PFSK-1 (cell line): ENCODE data around the gene SIL1.

Source experiments
- FOXP2 ChIP-seq: optimal IDR thresholded peaks from 2 replicates; pipeline ENCODE3; 2011; ENCODE audit warnings: borderline replicate concordance, control low read depth, inconsistent platforms; ENCODE audit not compliant: insufficient read depth; ENCODE audit errors: extremely low read length, extremely low read depth
- POLR2AphosphoS5 ChIP-seq: IDR thresholded peaks from 2 replicates; pipeline ENCODE4 v1.6.1; 2012; ENCODE audit warnings: low read depth, mild to moderate bottlenecking, control low read depth, low read length, moderate library complexity
- SIN3A ChIP-seq: IDR thresholded peaks from 2 replicates; pipeline ENCODE4 v1.6.1; 2012; ENCODE audit warnings: mild to moderate bottlenecking, low read length, moderate library complexity, borderline replicate concordance; ENCODE audit not compliant: insufficient read depth
- TAF1 ChIP-seq: IDR thresholded peaks from 2 replicates; pipeline ENCODE4 v1.6.1; 2012; ENCODE audit warnings: low read length, control low read depth, borderline replicate concordance; ENCODE audit not compliant: insufficient read depth
- TF ChIP-seq, protein P1 (sequence below), 2 experiments: IDR thresholded peaks; 2 replicates each; pipeline versions ENCODE4 v1.6.1 to v1.8.0; 2011 to 2012; ENCODE audit warnings: low read depth in 2 of 2, low read length in 2 of 2, control low read depth in 1 of 2, inconsistent platforms in 1 of 2, mild to moderate bottlenecking in 1 of 2, moderate library complexity in 1 of 2; ENCODE audit not compliant: insufficient read depth in 1 of 2

SIL1 gene

DNA sequence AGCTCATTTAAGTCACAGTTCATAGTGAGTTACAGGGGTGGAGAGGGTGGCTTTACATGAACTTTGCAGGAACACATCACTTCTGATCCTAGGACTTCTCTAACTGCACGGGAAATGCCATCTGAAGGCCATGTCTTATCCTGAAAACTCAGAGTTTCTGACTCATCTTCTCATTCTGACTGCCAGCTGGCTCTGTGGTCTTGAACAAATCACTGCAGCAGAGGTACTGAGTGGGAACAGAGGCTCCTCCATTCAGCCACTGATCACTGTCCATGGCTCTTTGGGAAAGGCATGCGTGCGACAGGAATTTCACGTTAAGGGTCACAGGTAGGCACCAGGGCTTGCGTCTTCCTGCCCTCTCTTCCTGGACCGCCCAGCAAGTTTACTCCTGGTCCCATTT is 208.4 kb downstream of the SIL1 start:
- TF ChIP-seq FOXP2 (no peak), POLR2AphosphoS5 (no peak), TAF1 (no peak), SIN3A (no peak)
- TF ChIP-seq, protein P1, sequence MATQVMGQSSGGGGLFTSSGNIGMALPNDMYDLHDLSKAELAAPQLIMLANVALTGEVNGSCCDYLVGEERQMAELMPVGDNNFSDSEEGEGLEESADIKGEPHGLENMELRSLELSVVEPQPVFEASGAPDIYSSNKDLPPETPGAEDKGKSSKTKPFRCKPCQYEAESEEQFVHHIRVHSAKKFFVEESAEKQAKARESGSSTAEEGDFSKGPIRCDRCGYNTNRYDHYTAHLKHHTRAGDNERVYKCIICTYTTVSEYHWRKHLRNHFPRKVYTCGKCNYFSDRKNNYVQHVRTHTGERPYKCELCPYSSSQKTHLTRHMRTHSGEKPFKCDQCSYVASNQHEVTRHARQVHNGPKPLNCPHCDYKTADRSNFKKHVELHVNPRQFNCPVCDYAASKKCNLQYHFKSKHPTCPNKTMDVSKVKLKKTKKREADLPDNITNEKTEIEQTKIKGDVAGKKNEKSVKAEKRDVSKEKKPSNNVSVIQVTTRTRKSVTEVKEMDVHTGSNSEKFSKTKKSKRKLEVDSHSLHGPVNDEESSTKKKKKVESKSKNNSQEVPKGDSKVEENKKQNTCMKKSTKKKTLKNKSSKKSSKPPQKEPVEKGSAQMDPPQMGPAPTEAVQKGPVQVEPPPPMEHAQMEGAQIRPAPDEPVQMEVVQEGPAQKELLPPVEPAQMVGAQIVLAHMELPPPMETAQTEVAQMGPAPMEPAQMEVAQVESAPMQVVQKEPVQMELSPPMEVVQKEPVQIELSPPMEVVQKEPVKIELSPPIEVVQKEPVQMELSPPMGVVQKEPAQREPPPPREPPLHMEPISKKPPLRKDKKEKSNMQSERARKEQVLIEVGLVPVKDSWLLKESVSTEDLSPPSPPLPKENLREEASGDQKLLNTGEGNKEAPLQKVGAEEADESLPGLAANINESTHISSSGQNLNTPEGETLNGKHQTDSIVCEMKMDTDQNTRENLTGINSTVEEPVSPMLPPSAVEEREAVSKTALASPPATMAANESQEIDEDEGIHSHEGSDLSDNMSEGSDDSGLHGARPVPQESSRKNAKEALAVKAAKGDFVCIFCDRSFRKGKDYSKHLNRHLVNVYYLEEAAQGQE (IDR thresholded peaks at IDR 0.05; ENCODE audit: insufficient read depth in 1 of 2, low read depth in 2 of 2, low read length in 2 of 2) = no peak

DNA sequence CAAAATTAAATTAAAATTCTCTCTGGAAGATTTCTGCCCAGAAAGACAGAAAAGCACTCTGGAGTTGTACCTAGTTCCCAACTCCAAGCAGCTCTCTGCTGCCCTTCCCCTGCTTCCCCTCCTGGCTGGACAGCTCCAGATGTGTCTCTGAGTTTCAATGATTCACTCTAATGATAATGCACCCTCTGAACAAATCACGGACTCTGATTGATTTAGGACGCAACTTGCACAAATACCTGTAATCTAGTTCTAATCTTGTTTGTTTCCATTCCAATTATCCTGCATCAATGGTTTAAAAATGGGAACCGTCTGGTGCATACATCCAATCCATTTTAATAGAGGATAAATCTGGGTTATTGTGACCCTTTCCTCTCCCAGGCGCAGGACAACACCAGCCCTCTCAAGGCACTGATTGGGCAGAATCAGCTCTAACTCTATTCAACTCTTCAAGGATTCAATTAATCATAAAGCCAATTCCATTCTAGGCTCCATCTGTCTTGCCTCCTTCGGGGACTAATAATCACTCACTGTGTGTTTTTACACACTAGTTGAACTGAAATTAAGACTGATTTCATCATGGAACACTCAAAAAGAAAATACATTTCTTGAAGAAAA is 211.9 kb downstream of the SIL1 start:
- no peak for TF ChIP-seq POLR2AphosphoS5
- TF ChIP-seq SIN3A = no peak
- no peak for TF ChIP-seq TAF1
- TF ChIP-seq FOXP2 = no peak
- TF ChIP-seq, protein P1 (IDR thresholded peaks at IDR 0.05; ENCODE audit: insufficient read depth in 1 of 2, low read depth in 2 of 2, low read length in 2 of 2) = peak; percentile 59 to 83; a peak in 3 of 4 replicates

DNA sequence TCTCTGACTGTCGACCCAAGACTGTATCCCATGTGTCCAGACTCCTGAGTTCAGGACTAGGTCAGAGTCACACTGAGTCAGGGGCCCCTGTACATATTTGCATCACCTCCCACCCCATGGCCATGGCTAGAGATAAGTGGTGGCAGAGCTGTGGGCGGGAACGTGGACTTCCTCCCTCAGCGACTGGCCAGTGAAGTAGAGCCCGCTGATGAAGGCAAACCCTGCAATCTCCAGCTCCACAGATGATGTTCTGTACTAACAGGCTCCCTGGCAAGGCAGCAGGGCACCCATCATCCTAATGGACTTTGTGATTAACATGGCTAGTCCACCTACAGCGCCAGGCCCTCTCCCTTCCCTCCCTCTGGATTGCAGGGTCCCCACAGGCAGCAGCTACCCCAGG is 212.5 kb downstream of the SIL1 start:
- TF ChIP-seq, protein P1 (IDR thresholded peaks at IDR 0.05; ENCODE audit: insufficient read depth in 1 of 2, low read depth in 2 of 2, low read length in 2 of 2) = no peak

DNA sequence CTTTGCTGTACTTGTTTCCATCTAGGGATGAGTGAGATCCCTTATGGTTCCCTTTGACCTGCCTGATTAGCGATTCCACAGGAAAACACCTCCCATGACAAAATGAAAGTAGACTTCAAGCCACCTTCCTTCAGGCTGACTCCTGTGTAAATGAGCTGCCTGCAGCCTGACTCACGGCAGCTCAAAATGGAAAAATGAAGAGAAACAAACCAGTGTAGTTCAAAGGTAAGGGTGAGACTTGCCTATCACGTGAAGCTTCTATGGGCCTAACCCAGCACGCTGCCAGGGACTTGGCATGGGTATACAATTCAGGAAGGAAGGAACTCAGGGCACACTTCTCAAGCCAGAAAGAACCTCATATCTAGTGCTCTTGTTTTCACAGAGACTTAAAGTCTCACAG is 212.9 kb downstream of the SIL1 start:
- TF ChIP-seq FOXP2 (no peak), TAF1 (no peak), POLR2AphosphoS5 (no peak), SIN3A (no peak)
- TF ChIP-seq, protein P1 (IDR thresholded peaks at IDR 0.05; ENCODE audit: insufficient read depth in 1 of 2, low read depth in 2 of 2, low read length in 2 of 2) = no peak

DNA sequence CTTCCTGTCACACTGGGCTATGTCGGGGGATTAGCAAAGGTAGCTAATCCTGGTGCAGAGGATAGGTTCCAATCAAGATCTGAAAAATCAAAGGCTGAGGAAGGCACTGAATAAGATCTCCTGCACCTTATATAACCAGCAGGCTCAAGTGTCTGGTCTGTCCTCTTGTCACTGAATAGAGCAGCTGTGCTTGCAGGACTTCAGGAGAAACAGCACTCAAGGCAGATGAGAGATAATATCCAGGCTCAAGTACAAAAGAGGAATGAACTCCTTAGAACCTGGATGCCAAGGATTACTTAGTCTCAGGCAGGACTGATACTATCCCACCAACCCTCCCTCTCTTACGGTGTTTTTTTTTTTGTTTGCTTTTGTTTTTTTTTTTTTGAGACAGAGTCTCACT is 214.2 kb downstream of the SIL1 start:
- no peak for TF ChIP-seq SIN3A

DNA sequence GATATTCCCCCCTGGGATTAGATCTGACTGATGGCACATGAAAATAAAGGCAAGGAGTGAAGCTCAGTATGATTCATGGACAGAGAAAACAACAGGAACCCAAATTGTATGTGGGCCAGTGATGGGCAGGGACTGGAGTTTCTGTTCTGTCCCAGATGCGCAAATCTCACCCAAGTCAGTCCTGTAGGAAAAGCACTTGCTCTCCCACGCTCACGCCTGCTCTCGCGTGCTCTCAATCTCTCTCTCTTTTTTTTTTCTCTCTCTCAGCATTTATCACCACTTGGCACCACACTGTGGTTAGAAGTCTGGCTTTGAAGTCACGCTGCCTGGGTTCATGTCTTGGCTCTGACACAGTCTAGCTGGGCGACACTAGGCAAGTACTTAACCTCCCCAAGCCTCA is 216.6 kb downstream of the SIL1 start:
- TF ChIP-seq TAF1 (no peak), SIN3A (no peak), POLR2AphosphoS5 (no peak), FOXP2 (no peak)
- TF ChIP-seq, protein P1 (IDR thresholded peaks at IDR 0.05; ENCODE audit: insufficient read depth in 1 of 2, low read depth in 2 of 2, low read length in 2 of 2) = no peak
